ENCODE results near the gene KLHL15. TPM values are rescaled to one million over a fixed set of nuclear protein-coding genes. Genes with fewer than 3 reads are reported as not detected.

Gene KLHL15
- total RNA-seq, 1 donor from 2014 or later = 9.8 TPM

DNA sequence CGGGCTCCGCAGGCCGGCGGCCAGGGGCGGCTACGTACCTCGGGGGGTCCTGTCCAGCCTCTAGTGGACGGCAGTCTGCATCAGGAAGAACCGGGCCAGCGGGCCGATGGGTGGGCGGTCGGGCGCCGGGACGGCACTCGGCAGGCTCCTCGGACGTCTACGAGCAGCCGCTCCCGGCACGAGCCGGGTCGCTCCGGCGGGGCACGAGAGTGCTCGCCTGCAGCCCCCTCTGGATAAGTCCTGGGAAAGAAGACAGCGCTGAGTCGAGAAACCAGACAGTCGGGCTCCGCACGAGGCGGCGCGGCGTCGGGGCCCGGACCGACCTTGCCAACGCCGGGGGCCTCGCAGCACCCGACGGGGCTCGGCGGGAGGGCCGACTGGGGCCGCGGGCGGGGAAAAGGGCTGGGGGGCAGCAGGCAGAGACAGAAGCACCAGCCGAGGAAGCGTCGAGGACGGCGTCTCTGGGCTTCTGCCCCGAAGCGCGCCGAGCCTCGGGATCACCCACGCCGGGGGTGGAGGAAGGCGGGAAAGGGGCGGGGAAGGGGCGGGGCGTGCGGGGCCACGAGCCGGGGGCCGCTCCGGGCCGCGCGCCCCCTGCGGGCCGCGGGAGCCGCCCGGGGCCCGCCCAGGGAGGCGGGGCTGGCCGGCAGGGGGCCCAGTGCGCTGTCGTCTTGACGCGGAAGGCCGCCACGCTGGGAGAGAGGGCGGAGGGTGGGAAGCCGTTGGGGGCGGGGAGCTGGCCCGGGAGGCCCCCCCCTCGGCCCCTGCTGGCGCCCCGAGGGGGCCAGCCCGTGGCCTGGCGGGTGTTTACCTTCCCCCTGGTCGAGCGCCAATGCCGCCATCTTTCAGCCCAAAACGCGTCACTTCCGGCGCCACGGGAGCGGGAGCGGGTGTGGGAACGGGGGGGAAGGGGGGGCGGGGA, 1.9 kb downstream of the KLHL15 start:
- Histone ChIP-seq H3K27me3 (no peaks in the 10 kb centered on the region), H3K4me3 (peak overlapping the region; percentile 54 to 77), H3K36me3 (no peaks in the 10 kb centered on the region), H3K4me1 (peaks cover 6% of the 10 kb centered on the region), H3K27ac (peak overlapping the region; percentile 79), H3K9me3 (no peaks in the 10 kb centered on the region)
- intact Hi-C loops (cut with DNase I) = no loop called here
- peak in 1 of 2 donors; percentile 88 for DNase-seq (ENCODE audit: extremely low spot score in 2 of 2)
- TF ChIP-seq POLR2AphosphoS5 (IDR thresholded peaks at IDR 0.05; ENCODE audit: insufficient read depth in 1 of 2, low read depth in 1 of 2) = peak in 1 of 2 donors; percentile 38
- TF ChIP-seq CTCF (IDR thresholded peaks at IDR 0.05) = no peak
- TF ChIP-seq POLR2A (IDR thresholded peaks at IDR 0.05) = peak in 1 of 2 donors; percentile 73

DNA sequence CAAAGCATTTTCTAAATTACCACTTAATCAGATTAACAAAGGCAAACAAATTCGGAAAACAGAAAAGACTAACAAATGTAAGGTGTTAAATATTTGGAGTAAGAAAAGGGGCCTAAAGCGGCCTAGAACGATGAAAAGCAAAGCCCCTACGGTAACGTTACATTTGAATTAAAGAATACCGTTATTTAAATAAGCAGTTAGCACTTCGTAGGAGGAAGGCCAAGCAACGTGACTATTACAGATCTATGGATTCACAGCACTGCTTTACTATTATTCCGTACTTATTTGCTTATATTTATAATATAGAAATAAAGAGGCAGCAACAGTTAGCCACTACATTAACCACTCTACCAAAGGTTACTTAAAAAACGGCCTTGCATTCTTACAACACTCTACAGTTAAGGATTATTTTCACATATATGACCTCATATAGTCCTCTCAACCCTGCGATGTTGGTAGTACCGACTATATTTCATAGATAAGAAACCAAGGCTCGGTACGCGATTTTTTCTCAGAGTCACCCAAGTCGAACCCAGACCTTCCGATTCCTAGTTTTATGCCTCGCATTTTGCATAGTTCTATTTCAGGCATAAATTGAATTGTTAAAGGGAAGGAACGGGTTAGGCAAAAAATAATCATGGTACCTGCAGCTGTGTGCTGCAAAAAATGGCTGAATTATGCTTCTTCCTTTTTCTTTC, 2.9 kb downstream of the KLHL15 start:
- Histone ChIP-seq H3K27ac (peak overlapping the region; percentile 79), H3K4me3 (peak overlapping the region; percentile 54 to 77)

GRCh38 chrX:24023544-24023943, 3.4 kb downstream of the KLHL15 start:
- H3K27ac ChIP-seq = peak overlapping the region; percentile 79
- intact Hi-C loops (cut with DNase I) = no loop called here
- H3K4me1 ChIP-seq = peaks cover 6% of the 10 kb centered on the region
- TF ChIP-seq POLR2AphosphoS5 (IDR thresholded peaks at IDR 0.05; ENCODE audit: insufficient read depth in 1 of 2, low read depth in 1 of 2) (no peak), POLR2A (IDR thresholded peaks at IDR 0.05) (no peak), CTCF (IDR thresholded peaks at IDR 0.05) (no peak)
- no peaks in the 10 kb centered on the region for H3K9me3 ChIP-seq
- no peaks in the 10 kb centered on the region for H3K36me3 ChIP-seq
- no peaks in the 10 kb centered on the region for H3K27me3 ChIP-seq
- no peak for DNase-seq (ENCODE audit: extremely low spot score in 2 of 2)
- H3K4me3 ChIP-seq = peak overlapping the region; percentile 54 to 77

More for the DNA sequence above, 2.9 kb downstream of the KLHL15 start:
- Histone ChIP-seq H3K27me3 (no peaks in the 10 kb centered on the region), H3K36me3 (no peaks in the 10 kb centered on the region), H3K4me1 (peaks cover 6% of the 10 kb centered on the region), H3K9me3 (no peaks in the 10 kb centered on the region)
- intact Hi-C loops (cut with DNase I) = no loop called here
- DNase-seq (ENCODE audit: extremely low spot score in 2 of 2) = no peak
- TF ChIP-seq POLR2AphosphoS5 (IDR thresholded peaks at IDR 0.05; ENCODE audit: insufficient read depth in 1 of 2, low read depth in 1 of 2) = no peak
- TF ChIP-seq CTCF (IDR thresholded peaks at IDR 0.05) = no peak
- no peak for TF ChIP-seq POLR2A (IDR thresholded peaks at IDR 0.05)

GRCh38 chrX:24020306-24020876, 6.6 kb downstream of the KLHL15 start:
- Histone ChIP-seq H3K36me3 (no peaks in the 10 kb centered on the region), H3K27ac (no peak overlapping the region), H3K9me3 (no peaks in the 10 kb centered on the region), H3K4me3 (no peak overlapping the region), H3K4me1 (peaks cover 6% of the 10 kb centered on the region), H3K27me3 (no peaks in the 10 kb centered on the region)
- TF ChIP-seq POLR2AphosphoS5 (IDR thresholded peaks at IDR 0.05; ENCODE audit: insufficient read depth in 1 of 2, low read depth in 1 of 2) = no peak
- TF ChIP-seq CTCF (IDR thresholded peaks at IDR 0.05) = no peak
- no peak for TF ChIP-seq POLR2A (IDR thresholded peaks at IDR 0.05)
- DNase-seq (ENCODE audit: extremely low spot score in 2 of 2) = no peak
- intact Hi-C loops (cut with DNase I) = no loop called here

All from vagina (tissue), 2 donors.